ENCODE data around the gene DCST2. TPM values are rescaled to one million over a fixed set of nuclear protein-coding genes. Genes with fewer than 3 reads are reported as not detected.

Gene DCST2
- total and polyA plus RNA-seq, 9 of the 15 experiments (the other 6 are each of a cell fraction or from before 2014, with no cell fraction given) = 0.09 to 0.49 (median 0.11) TPM; not detected in 3

- TF ChIP-seq CBFA2T2 (conservative IDR thresholded peaks at IDR 0.05) (peak; percentile 63), ZNF740 (CRISPR knock-in tag; IDR thresholded peaks at IDR 0.05) (no peak), ZNF740 (tag; IDR thresholded peaks at IDR 0.05) (no peak), CBFA2T3 (IDR thresholded peaks at IDR 0.05) (peak; percentile 78), DPF2 (IDR thresholded peaks at IDR 0.05) (0 out of 2 replicates have a peak, but pooled peaks have one; percentile 57), ZNF609 (CRISPR knock-in tag; IDR thresholded peaks at IDR 0.05; ENCODE audit: borderline replicate concordance) (no peak), VEZF1 (CRISPR knock-in tag; IDR thresholded peaks at IDR 0.05) (peak; percentile 34; the same call in 1 of the 2 replicates), TCF3 (CRISPR knock-in tag; IDR thresholded peaks at IDR 0.05) (peak; percentile 75), GATA2 (CRISPR knock-in tag; IDR thresholded peaks at IDR 0.05) (peak; percentile 70), XRCC4 (IDR thresholded peaks at IDR 0.05; ENCODE audit: extremely low read depth, insufficient read depth, insufficient read length) (no peak), TAL1 (IDR thresholded peaks at IDR 0.05) (peak; percentile 40; the same call in 1 of the 2 replicates), C11orf30 (IDR thresholded peaks at IDR 0.05; ENCODE audit: low read depth) (no peak)
Measured at GRCh38 chr1:155077346-155077745, 43.8 kb upstream of the DCST2 start (continued).

All from K562 (cell line).